Epithelial cell of esophagus (primary cell): Measurements from ENCODE around the gene DNAAF8.

ENCODE experiments used
- DNase-seq: peaks from one replicate; pipeline ENCODE4 v3.0.0; 2010; ENCODE audit warnings: low read depth
- H3K4me3 ChIP-seq: 2 replicates; pipeline ENCODE4 v1.5.1; 2011; ENCODE audit warnings: mild to moderate bottlenecking, low read length, control low read depth
- CTCF ChIP-seq: IDR thresholded peaks from 2 replicates; pipeline ENCODE4 v1.5.1; 2011; ENCODE audit warnings: low read depth, mild to moderate bottlenecking, low read length, control low read depth, inconsistent platforms; ENCODE audit not compliant: insufficient read depth; ENCODE audit errors: missing control alignments

The DNAAF8 gene

GRCh38 chr16:4700997-4701743 is 33.2 kb upstream of the DNAAF8 start:
- no peak for TF ChIP-seq CTCF
- no peak overlapping the region for H3K4me3 ChIP-seq
- no peak for DNase-seq

GRCh38 chr16:4701791-4702465 is 32.4 kb upstream of the DNAAF8 start:
- DNase-seq = no peak
- TF ChIP-seq CTCF = no peak
- no peak overlapping the region for H3K4me3 ChIP-seq

GRCh38 chr16:4702466-4702808 is 31.9 kb upstream of the DNAAF8 start:
- no peak for DNase-seq
- no peak overlapping the region for H3K4me3 ChIP-seq
- no peak for TF ChIP-seq CTCF

GRCh38 chr16:4703906-4704305 is 30.4 kb upstream of the DNAAF8 start:
- no peak for TF ChIP-seq CTCF
- no peak overlapping the region for H3K4me3 ChIP-seq
- no peak for DNase-seq

GRCh38 chr16:4704491-4704890 is 29.8 kb upstream of the DNAAF8 start:
- no peak for DNase-seq
- TF ChIP-seq CTCF = no peak
- H3K4me3 ChIP-seq = no peak overlapping the region

GRCh38 chr16:4704913-4705312 is 29.4 kb upstream of the DNAAF8 start:
- TF ChIP-seq CTCF = no peak
- H3K4me3 ChIP-seq = no peak overlapping the region
- DNase-seq = no peak

GRCh38 chr16:4706871-4707270 is 27.5 kb upstream of the DNAAF8 start:
- no peak for DNase-seq
- TF ChIP-seq CTCF = no peak
- no peak overlapping the region for H3K4me3 ChIP-seq
